Nephron progenitor cell (in vitro differentiated cells): ENCODE data around the gene ZNF414.
A peak's percentile ranks its signal among the peaks of the same experiment; 100 is the strongest.

Source experiments
- DNase-seq: peaks from one replicate; pipeline ENCODE4 v3.0.0; 2021
- H3K27ac Mint-ChIP-seq: 2 replicates; pipeline ENCODE4 v1.8.0; 2021; ENCODE audit warnings: mild to moderate bottlenecking, moderate library complexity, mixed read lengths
- H3K27me3 Mint-ChIP-seq: 2 replicates; pipeline ENCODE4 v1.8.0; 2021; ENCODE audit warnings: mild to moderate bottlenecking, low read depth, mixed read lengths; ENCODE audit not compliant: poor library complexity
- H3K36me3 Mint-ChIP-seq: 2 replicates; pipeline ENCODE4 v1.8.0; 2021; ENCODE audit warnings: low read depth, mixed read lengths
- H3K4me1 Mint-ChIP-seq: 2 replicates; pipeline ENCODE4 v1.8.0; 2021; ENCODE audit warnings: mixed read lengths
- H3K4me3 Mint-ChIP-seq: 2 replicates; pipeline ENCODE4 v1.8.0; 2021; ENCODE audit warnings: mild to moderate bottlenecking, moderate library complexity, mixed read lengths
- H3K9me3 Mint-ChIP-seq: 2 replicates; pipeline ENCODE4 v1.8.0; 2021; ENCODE audit warnings: mild to moderate bottlenecking, moderate library complexity, mixed read lengths
- TF ChIP-seq, protein P1 (sequence below): fragments of 200-600 bp; sonication (generic); IDR thresholded peaks from 2 replicates; pipeline ENCODE4 v1.5.0; 2021; ENCODE audit warnings: antibody characterized with exemption

The ZNF414 gene

DNA sequence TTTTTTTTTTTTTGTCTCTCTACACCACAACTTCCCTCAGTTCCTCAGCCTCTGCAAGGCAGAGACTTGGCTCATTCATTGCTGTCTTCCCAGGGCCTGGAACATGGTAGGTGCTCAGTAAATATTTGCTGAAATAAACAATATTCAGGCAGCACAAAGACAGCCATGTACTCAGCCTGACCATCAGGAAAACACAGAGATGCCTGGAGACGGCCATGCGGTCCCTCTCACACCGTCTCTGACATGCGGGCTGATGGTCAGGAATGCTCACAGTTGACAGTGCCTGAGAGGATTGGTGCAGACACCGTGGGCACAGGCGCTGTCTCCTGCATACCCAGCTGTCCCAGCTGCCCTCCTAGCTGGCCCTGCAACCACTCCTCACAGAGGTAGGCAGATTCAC lies 12.5 kb downstream of the ZNF414 start:
- H3K27me3 Mint-ChIP-seq: no peaks in the 10 kb centered on the region
- no peaks in the 10 kb centered on the region for H3K36me3 Mint-ChIP-seq
- peak overlapping the region; percentile 44 for H3K4me3 Mint-ChIP-seq
- TF ChIP-seq, protein P1, sequence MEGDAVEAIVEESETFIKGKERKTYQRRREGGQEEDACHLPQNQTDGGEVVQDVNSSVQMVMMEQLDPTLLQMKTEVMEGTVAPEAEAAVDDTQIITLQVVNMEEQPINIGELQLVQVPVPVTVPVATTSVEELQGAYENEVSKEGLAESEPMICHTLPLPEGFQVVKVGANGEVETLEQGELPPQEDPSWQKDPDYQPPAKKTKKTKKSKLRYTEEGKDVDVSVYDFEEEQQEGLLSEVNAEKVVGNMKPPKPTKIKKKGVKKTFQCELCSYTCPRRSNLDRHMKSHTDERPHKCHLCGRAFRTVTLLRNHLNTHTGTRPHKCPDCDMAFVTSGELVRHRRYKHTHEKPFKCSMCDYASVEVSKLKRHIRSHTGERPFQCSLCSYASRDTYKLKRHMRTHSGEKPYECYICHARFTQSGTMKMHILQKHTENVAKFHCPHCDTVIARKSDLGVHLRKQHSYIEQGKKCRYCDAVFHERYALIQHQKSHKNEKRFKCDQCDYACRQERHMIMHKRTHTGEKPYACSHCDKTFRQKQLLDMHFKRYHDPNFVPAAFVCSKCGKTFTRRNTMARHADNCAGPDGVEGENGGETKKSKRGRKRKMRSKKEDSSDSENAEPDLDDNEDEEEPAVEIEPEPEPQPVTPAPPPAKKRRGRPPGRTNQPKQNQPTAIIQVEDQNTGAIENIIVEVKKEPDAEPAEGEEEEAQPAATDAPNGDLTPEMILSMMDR: no peak
- no peaks in the 10 kb centered on the region for H3K9me3 Mint-ChIP-seq
- H3K27ac Mint-ChIP-seq: no peak overlapping the region
- peaks cover 46% of the 10 kb centered on the region for H3K4me1 Mint-ChIP-seq
- DNase-seq: no peak

DNA sequence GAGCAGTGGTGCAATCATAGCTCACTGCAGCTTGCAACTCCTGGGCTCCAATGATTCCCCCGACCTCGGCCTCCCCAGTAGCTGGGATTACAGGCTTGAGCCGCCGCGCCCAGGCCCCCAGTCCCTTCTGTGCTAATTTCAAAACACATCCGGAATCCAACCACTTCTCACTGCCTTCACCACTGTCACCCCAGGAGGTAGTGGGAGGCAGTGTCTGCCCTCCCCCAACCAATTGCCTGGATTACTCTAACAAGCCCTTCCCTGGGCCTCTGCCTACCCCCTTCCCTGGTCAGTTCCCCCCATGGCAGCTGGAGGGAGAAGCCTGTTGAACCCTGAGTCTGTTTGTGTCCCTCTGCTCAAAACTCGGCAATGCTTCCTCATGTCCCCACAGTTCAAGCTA lies 13.8 kb downstream of the ZNF414 start:
- Mint-ChIP-seq H3K4me3 (peak overlapping the region; percentile 54), H3K27me3 (no peaks in the 10 kb centered on the region), H3K4me1 (peaks cover 39% of the 10 kb centered on the region), H3K27ac (peak overlapping the region; percentile 87), H3K36me3 (no peaks in the 10 kb centered on the region), H3K9me3 (no peaks in the 10 kb centered on the region)
- TF ChIP-seq, protein P1: no peak
- no peak for DNase-seq

DNA sequence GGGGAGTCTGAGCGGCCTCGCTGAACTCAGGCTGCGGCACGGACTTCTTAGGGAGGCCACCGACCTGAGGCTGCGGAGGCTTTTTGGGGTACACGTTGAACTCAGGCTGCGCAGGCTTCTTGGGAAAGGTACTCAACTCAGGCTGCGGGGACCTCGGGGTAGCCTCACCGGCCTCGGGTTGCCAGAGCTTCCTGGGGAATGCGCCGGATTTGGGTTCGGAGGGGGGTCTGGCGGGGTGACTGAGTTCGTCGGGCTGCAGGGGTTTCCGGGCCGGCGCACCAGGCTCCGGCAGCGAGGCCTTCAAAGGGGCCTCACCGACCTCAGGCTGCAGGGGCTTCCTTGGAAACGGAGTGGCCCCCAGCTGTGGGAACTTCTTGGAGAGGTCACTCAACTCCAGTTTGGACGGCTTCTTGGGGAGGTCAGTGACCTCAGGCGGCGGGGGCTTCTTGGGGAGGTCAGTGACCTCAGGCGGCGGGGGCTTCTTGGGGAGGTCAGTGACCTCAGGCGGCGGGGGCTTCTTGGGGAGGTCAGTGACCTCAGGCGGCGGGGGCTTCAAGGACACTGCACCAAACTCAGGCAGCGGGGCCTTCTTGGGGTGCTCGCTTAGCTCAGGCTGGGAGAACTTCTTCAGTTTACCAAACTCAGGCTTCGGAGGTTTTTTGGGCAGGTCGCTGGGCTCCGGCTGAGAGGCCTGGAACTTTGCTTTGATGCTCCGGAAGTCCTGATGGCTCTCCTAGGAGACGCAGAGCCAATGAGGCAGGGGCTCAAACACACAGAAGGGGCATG lies 14.7 kb downstream of the ZNF414 start:
- no peak overlapping the region for H3K27ac Mint-ChIP-seq
- no peaks in the 10 kb centered on the region for H3K36me3 Mint-ChIP-seq
- TF ChIP-seq, protein P1: no peak
- no peaks in the 10 kb centered on the region for H3K9me3 Mint-ChIP-seq
- no peaks in the 10 kb centered on the region for H3K27me3 Mint-ChIP-seq
- peaks cover 36% of the 10 kb centered on the region for H3K4me1 Mint-ChIP-seq
- H3K4me3 Mint-ChIP-seq: no peak overlapping the region
- DNase-seq: no peak

DNA sequence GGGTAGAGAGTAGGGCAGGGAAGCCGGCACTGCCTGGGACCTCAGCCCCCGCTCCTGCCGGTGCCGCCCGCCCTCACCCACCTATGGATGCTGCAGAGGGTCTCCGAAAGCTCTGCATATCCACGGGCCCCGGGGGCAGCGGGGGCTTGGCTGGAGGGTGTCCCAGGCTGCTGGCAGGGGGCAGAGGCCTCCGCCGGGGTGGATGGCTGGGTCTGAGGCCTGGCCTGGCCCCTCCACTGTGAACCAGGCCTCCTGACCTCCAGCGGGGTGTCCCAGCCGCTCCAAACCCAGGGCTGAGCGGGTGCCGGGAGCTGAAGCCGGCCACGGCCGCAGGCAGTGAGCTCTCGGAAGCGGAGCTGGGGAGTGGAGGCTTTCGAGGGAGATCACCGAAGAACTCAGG lies 15.7 kb downstream of the ZNF414 start:
- Mint-ChIP-seq H3K4me3 (no peak overlapping the region), H3K36me3 (no peaks in the 10 kb centered on the region), H3K9me3 (no peaks in the 10 kb centered on the region), H3K4me1 (peaks cover 27% of the 10 kb centered on the region), H3K27me3 (no peaks in the 10 kb centered on the region), H3K27ac (no peak overlapping the region)
- TF ChIP-seq, protein P1: no peak
- no peak for DNase-seq

DNA sequence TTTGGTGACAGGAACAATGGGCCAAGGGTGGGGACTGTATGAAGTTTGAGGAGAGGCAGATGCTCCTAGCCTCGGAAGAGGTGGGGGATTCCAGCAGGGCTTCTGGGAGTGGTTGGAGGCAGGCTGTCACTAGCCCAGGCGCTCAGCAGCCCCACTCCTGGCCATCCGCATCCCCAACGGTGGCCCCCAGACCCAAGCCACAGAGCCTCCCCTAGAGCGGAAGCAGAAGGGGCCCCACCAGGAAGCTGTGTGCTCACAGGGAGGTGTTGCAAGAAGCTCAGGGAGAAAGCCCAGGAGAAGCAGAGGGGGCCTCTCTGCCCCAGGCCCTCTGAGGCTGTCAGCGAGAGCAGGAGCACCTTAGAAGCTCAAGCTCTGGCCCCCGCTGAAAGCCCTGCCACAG lies 19.8 kb downstream of the ZNF414 start:
- Mint-ChIP-seq H3K4me3 (no peak overlapping the region), H3K27me3 (no peaks in the 10 kb centered on the region), H3K27ac (no peak overlapping the region), H3K4me1 (peaks cover 5% of the 10 kb centered on the region), H3K9me3 (no peaks in the 10 kb centered on the region), H3K36me3 (peaks cover 4% of the 10 kb centered on the region)
- TF ChIP-seq, protein P1: no peak
- DNase-seq: no peak

DNA sequence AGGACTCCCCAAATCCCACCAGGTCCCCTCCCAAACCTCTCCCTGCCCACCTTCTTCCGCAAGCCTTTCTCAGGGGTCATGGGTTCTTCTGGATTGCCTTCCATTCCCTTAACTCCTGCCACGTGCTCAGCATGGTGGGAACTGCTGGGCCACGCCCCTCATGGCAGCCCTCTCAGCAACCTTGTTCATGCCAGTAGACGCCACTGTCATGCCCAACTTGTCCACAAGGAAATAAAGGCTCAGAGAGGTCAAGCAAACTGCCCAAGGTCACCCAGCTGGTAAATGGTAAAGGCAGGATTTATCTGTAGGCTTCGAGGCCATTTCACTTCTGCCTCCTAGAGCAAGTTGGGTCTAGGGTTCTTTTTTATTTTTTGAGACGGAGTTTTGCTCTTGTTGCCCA lies 22.4 kb downstream of the ZNF414 start:
- Mint-ChIP-seq H3K27ac (no peak overlapping the region), H3K27me3 (peaks cover 3% of the 10 kb centered on the region), H3K9me3 (no peaks in the 10 kb centered on the region), H3K4me3 (no peak overlapping the region), H3K4me1 (no peaks in the 10 kb centered on the region), H3K36me3 (peaks cover 29% of the 10 kb centered on the region)
- DNase-seq: no peak
- TF ChIP-seq, protein P1: no peak
